GM18519 (cell line): ENCODE measurements around the gene ADCY4.
"Not testable (repeated sequence)": the region's sequence is repeated elsewhere in the genome, so short reads cannot be mapped to it uniquely, and the experiment has no call there.

Experiments
- ATAC-seq: cut with Tn5 transposase; IDR thresholded peaks from one replicate; pipeline ENCODE4 v1.9.1; 2021; ENCODE audit warnings: mild to moderate bottlenecking, moderate library complexity; ENCODE audit not compliant: unreplicated experiment, low FRiP score

ADCY4 gene

DNA sequence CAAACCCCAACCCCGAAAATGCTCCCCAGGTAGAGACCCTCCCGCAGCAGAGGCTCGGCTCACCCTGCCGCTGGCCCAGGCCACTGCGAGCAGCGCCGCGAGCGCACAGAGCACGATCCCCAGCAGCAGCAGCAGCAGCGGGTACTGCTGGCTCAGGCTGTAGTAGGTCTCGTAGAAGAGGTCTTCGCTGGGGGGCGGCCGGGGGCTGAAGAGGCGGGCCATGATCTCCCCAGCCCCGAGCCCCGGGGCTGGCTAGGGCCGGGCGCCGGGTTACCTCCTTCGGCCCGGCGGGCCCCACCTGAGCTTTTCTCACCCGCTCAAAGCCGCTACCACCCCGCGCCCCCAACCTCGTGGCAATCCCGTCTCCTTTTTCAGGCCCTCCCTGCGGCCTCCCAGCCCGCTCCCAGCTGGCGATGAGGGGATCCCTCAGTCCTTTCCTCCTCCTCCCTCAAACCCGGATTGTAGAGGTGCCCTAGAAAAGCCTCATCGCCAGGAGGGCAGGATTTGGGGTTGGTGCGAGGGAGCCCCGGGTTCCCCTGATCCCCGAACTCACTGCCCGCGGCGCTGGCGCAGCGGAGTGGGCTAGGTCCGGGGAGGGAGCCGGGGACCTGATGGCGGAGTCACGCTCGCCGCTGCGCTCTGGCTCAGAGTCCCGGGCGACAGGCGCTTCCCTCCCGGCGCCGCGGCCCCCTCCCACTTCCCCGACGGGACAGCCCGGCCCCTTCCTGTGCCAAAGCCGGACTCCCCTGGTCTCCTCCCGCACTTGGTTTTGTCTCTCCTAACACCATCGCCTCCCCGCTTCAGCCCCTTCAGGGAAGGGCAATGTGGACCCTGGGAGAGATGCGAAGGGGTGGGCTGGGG, at the start of gene ADCY4:
TSS of gene ADCY4 (minus strand) at position 641 of the 861 bp plus-strand sequence. CDS start at position 222, 419 bp downstream.
- ATAC-seq, result no peak

DNA sequence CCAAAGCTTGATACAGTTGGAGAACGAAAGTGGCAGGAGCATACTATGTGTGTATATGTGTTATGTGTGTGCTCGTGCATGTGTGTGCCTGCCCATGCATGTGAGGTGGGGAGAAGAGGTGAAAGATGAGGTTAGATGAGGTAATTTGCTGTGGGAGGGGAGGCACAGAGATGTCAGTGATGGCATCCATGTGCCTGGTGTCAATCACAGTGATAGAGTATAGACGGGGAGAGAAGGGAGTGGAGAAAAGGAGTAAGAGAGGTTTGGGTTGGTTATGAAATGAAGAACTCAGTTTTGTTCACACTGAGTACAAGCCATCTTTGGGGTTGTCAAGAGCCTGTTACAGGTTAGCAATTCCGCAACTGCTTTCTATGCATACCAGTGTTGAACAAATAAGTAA, 49.3 kb upstream of the ADCY4 start:
- no peak for ATAC-seq

DNA sequence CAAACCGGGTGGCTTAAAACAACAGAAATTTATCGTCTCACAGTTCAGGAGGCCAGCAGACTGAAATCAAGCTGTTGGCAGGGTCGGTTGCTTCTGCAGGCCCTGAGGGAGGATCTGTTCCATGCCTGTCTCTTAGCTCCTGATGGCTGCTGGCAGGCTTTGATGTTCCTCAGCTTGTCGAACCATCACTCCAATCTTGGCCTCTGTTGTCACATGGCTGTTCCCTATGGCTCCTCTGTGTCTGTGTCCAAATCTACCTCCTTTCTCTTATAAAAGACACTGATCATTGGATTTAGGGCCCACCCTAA, 47.1 kb upstream of the ADCY4 start:
- no peak for ATAC-seq

DNA sequence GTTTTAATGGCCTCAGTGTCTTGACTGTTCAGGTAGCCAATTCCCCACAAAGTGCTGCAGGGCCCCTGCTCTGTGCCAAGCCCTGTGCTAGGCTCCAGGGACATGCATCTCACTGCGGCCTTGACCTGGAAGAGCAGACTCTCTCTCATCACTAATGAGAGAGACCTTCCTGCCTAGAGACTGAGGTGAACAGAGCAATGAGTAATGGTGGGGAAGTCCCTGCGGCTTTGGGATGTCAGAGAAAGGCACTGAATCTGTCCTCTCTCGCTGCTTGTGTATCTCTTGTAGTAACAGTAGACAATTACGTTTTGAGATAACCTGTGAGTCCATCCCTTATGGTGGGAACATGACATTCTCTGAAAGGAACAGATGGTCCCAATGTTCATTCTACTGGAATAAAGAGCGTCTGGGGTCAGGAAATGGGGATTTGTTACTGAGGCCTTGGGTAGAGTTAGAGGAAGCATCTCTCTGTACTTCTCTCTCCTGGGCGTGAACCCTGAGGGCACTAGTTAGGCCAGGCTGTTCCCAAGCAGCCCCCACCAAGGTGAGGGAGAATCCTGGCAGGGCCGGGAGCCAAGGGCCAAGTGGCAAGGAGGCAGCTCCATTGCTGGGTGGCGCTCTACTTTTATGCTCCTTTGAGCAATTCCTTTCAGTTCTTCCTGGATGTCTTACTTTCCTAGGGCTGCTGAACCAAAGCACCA, 46.6 kb upstream of the ADCY4 start:
- ATAC-seq, result no peak

DNA sequence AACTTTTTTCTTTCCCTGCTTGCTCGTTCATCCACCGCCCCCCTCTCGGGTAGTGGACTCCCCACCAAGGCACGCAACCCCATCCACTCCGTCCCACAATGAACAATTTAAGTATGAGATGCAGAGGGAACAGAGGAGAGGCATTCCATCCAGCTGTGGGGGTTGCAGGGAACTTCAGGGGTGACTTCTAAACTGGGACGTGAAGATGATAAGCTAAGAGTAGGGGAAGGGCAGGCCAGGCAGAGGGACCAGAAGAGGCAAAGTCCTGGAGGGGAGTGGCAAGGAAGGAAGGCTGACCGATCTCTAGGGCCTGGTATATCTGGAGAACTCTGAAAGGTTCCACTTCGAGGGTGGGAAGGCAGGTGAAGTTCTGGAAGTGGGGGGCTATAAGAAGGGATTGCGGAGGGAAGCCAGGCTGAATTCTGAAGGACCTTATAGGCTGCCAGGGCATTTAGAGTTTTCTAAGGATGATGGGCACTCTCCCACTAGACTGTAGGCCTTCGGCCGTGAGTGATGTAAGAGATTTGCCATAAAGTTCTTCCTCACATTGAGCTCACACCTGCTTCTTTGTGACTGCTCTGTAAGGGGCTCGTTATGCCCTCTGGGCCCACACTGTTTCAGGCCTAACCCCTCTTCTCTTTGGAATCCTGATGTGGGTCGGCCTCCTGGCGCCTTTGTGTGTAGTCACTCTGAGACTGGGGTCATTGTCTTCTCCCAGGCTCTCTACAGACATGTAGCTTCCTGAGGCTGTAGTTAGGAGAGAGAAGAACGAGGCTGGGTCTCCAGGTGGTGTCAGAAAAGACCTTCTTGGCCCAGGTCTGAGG, 45.2 kb upstream of the ADCY4 start:
- no peak for ATAC-seq

DNA sequence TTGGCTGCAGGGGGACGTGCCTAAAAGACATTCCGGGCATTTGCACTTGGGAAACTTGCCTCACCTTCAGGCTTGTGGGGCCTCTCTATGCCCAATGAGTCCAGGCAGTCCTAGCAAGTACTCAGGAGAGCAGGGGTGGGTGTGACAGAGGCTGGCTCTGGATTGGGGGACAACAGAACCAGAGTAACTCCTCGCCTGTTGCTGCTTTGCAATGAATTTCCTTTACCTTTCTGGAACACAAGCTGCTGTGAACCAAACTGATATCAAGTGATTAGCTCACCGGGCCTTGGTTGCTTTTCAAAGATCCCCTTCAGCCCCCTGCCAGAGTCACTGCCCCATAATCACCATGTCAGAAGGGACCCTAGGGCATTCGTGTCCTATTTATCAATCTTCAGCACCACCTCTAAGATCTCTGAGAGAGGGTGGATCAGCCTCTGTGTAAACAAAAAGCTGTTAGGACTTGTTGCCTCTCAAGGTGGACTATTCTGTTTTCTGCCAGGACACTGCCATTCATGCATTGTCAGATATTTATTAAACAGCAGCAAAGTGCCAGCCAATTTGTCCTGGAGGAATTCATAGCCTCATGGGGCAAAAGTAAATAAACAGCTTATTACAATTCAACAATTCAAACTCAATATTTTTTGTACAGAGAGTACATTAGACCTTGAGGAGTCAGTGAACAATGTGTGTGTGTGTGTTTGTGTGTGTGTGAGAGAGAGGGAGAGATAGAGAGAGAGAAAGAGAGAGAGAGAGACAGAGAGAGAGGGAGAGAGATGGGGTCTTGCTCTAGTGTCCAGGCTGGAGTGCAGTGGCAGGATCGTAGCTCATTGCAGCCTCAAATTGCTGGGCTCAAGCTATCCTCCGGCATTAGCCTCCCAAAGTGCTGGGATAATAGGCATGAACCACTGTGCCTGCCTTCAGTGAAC, 44.4 kb upstream of the ADCY4 start:
- no peak for ATAC-seq

DNA sequence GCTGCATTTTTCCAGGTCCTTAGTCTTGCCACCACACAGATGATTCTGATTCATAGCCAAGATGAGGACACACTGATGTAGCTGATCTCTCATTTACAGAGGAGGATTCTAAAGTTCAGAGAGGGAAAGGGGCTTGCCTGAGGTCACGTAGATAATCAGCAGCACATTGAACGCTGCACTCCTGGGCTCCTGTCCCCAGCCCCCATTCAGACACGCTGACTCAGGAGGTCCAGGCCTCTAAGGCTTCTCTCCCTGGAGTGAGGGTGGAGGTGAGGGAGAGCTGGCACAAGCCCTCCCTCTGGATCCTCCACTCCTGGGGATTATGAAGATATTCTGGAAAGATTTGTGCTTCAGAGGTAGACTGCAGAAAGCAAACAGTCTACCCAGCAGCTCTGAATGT, 43.5 kb upstream of the ADCY4 start:
- no peak for ATAC-seq

DNA sequence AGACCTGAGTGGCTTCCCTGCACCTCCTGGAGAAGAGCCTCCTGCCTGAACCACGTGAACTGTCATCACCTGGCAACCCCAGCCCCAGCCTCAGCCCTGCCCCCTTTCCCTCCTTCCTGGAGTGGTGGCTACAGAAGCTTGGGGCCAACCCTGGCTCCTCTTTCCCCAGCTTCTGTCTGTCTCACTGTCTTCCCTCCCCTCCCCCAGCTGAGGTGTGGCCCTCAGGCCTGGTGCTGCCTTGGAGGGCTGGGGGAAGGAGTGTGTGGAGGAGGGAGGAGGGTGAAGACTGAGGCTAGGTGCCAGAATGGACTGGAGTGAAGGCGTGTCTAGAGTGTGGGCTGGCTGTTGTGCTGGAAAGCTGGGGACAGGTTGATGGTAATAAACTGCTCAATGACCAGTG, 42.8 kb upstream of the ADCY4 start:
- no peak for ATAC-seq

DNA sequence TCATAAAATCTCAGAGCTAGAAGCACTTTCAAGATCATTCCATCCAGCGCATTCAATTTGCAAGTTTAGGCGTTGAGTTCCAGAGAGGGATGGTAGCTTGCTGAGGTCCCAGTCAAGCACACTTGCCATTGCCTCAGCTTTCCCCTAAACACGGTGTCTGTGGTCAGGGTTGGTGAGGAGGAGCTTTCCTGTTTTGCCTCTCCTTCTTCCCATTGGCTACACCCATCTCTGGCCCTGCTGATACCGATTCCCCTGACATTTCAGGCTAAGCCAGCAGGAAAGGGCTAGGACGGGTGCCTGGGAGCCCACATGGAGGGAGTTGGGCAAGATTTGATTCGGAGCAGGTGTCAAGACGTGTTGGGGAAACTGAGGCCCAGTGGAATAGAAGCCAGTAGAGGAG, 42.3 kb upstream of the ADCY4 start:
- ATAC-seq, result no peak

DNA sequence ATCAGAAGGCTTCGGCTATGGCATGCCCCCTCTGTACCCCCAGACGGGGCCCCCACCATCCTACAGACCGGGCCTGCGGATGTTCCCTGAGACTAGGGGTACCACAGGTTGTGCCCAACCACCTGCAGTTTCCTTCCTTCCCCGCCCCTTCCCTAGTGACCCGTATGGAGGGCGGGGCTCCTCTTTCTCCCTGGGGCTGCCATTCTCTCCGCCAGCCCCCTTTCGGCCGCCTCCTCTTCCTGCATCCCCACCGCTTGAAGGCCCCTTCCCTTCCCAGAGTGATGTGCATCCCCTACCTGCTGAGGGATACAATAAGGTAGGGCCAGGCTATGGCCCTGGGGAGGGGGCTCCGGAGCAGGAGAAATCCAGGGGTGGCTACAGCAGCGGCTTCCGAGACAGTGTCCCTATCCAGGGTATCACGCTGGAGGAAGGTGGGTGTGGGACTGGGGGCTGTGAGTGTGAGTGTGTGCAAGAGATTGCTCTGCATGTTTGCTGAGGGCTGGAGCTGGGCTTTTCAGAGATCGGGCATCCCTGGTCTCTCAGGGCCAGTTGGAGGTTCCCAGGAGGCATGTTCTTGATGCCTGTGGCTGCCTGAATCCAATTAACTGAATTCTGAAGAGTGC, 41.7 kb upstream of the ADCY4 start:
- ATAC-seq, result no peak

DNA sequence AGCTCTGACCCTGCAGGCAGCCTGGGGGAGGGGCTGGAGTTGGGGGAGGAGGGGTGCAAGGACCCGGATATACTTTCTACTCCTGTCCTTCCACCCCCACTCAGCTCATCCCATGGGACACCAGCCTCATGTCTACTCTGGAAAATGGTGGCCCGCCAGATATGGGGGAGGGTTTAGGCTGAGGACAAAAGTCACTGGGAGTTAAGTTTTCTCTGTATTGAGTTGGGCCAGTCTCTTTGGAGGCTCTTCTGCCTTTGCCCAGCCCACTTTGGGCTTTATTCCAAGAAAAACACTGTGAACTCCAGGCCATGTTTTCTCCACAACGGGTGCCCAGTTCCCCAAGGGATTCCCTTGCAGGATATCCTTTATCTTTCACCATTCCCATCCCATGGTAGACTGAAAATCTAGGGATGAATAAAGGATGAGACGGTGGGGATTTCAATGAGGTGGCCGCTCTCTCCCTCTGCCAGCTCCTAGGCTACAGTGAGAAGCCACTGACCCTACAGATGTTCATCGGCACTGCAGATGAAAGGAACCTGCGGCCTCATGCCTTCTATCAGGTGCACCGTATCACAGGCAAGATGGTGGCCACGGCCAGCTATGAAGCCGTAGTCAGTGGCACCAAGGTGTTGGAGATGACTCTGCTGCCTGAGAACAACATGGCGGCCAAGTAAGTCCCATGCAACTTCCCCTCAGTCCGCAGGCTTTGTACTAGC, 38.0 kb upstream of the ADCY4 start:
- no peak for ATAC-seq

DNA sequence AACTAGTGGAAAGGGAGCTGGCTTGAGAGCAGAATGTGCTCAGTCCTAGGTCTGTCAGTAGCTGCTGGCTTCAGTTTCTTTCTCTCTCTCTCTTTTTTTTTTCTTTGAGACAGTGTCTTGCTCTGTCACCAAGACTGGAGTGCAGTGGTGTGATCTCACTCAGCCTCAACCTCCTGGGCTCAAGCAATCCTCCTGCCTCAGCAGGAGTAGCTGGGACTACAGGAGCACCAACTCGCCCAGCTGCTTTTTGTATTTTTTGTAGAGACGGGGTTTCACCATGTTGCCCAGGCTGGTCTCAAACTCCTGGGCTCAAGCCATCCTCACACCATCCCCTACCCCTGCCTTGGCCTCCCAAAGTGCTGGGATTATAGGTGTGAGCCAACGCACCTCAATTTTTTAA, 36.7 kb upstream of the ADCY4 start:
- ATAC-seq, result not testable (repeated sequence)

DNA sequence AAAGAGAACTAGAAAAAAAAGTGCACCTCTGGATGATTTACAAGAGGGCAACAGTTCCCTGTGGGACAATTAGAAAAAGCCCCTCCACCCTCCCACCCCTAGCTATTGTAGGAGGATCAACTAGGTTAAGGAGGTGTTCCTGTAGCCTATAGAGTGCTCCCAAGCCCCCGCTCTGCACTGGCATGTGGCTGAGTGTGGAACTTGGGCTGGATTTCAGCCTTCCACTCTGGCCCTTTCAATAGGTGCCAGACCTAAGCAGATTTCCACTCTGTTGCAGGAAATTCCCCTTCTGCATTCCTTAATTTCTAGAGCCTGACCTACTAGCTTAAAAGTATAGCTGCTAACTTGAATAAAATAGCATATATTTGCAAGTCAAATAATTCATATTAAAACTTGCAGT, 35.9 kb upstream of the ADCY4 start:
- no peak for ATAC-seq

DNA sequence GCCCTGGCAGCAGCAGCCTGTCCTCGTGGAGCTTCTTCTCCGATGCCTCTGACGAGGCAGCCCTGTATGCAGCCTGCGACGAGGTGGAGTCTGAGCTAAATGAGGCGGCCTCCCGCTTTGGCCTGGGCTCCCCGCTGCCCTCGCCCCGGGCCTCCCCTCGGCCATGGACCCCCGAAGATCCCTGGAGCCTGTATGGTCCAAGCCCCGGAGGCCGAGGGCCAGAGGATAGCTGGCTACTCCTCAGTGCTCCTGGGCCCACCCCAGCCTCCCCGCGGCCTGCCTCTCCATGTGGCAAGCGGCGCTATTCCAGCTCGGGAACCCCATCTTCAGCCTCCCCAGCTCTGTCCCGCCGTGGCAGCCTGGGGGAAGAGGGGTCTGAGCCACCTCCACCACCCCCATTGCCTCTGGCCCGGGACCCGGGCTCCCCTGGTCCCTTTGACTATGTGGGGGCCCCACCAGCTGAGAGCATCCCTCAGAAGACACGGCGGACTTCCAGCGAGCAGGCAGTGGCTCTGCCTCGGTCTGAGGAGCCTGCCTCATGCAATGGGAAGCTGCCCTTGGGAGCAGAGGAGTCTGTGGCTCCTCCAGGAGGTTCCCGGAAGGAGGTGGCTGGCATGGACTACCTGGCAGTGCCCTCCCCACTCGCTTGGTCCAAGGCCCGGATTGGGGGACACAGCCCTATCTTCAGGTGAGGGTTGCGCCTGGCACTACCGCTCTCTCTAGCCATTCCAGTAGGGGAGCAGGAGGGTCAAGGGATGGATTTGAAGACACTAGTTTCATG, 35.2 kb upstream of the ADCY4 start:
- ATAC-seq, result no peak

DNA sequence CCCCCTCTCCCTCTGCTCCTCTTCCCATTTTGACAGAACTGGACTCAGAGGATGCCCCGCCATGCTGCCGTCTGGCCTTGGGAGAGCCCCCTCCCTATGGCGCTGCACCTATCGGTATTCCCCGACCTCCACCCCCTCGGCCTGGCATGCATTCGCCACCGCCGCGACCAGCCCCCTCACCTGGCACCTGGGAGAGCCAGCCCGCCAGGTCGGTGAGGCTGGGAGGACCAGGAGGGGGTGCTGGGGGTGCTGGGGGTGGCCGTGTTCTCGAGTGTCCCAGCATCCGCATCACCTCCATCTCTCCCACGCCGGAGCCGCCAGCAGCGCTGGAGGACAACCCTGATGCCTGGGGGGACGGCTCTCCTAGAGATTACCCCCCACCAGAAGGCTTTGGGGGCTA, 34.6 kb upstream of the ADCY4 start:
- no peak for ATAC-seq

DNA sequence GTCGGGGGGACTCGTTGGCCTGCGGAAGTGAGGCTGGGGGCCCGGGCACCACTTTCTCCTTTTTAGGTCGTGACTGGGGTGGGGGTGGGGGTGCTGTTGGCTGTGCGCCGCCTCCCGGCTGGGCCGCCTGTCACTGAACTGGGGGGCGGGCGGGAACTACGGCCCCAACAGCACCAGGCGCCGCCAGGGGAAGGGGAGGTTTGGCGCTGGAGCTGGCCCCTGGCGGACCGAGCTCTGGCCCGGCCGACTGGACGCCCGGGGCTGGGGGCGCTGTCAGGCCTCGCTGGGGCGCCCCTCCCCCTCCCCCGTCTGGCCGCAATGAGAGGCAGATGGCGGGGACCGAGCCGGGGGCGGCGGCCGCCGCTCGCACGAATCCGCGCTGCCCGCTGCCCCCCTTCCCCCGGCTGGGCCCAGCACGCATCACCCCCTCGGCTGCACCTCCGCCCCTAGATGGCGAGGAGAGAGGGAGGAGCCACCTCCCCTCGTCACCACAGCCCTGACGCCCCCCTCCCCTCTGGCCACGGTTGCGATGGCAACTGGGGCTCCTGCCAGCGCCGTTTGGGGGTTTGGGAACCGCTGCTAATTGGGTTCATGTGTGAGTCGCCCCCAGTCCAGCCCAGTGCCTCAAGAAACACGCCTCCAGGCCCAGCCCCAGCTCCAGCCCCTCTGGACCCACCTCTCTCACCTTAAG, 33.8 kb upstream of the ADCY4 start:
- no peak for ATAC-seq

DNA sequence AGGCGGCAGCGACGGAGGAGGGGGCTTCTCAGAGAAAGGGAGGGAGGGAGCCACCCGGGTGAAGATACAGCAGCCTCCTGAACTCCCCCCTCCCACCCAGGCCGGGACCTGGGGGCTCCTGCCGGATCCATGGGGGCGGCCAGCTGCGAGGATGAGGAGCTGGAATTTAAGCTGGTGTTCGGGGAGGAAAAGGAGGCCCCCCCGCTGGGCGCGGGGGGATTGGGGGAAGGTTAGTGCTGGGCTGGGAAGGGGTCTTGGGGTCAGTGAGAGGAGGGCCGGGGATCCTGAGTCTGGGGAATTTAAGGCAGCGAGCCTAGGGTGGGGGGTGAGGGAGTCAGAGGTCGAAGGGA, 33.3 kb upstream of the ADCY4 start:
- no peak for ATAC-seq
